ENCODE results near the gene AQP1. TPM values are rescaled to one million over a fixed set of nuclear protein-coding genes. Genes with fewer than 3 reads are reported as not detected.

AQP1 gene
- total RNA-seq, 3 donors from 2014 or later (not counting 1 experiment from before 2014, with no cell fraction given): 0.50 to 1.4 TPM; not detected in 1

GRCh38 chr7:30933124-30933974, 21.7 kb downstream of the AQP1 start:
- no peak overlapping the region for H3K27ac ChIP-seq (ENCODE audit: low read length)
- DNase-seq: no peak
- no peak overlapping the region for H3K27ac Mint-ChIP-seq
- H3K4me3 Mint-ChIP-seq: no peak overlapping the region
- intact Hi-C loops (cut with micrococcal nuclease): no loop called here
- no peaks in the 10 kb centered on the region for H3K4me1 Mint-ChIP-seq
- H3K9me3 ChIP-seq (ENCODE audit: control insufficient read depth, insufficient read depth, low read length): no peaks in the 10 kb centered on the region
- H3K4me3 ChIP-seq (ENCODE audit: low read length): no peak overlapping the region
- no peaks in the 10 kb centered on the region for H3K36me3 ChIP-seq (ENCODE audit: control insufficient read depth, insufficient read depth, low read length)
- 85% methylated on average over 26 of the region's 26 CpGs for WGBS (ENCODE audit: insufficient coverage)
- no peaks in the 10 kb centered on the region for H3K27me3 ChIP-seq (ENCODE audit: control insufficient read depth, insufficient read depth, low read length)
- peaks cover 3 to 12% of the 10 kb centered on the region in 2 donors for H3K27me3 Mint-ChIP-seq (ENCODE audit: low read depth in 2 of 2)
- no peaks in the 10 kb centered on the region for H3K36me3 Mint-ChIP-seq
- H3K9me3 Mint-ChIP-seq: no peaks in the 10 kb centered on the region
- no peak for ATAC-seq
- TF ChIP-seq CTCF (IDR thresholded peaks at IDR 0.05): no peak
- H3K4me1 ChIP-seq (ENCODE audit: control insufficient read depth, insufficient read depth, low read length): no peaks in the 10 kb centered on the region

GRCh38 chr7:30934225-30934624, 22.6 kb downstream of the AQP1 start:
- Mint-ChIP-seq H3K36me3 (no peaks in the 10 kb centered on the region), H3K9me3 (no peaks in the 10 kb centered on the region), H3K4me1 (no peaks in the 10 kb centered on the region), H3K27me3 (ENCODE audit: low read depth in 2 of 2) (peaks cover 3 to 14% of the 10 kb centered on the region in 2 donors), H3K4me3 (no peak overlapping the region), H3K27ac (no peak overlapping the region)
- TF ChIP-seq CTCF (IDR thresholded peaks at IDR 0.05): no peak
- Histone ChIP-seq H3K4me1 (ENCODE audit: control insufficient read depth, insufficient read depth, low read length) (peaks cover 5% of the 10 kb centered on the region), H3K4me3 (ENCODE audit: low read length) (no peak overlapping the region), H3K27me3 (ENCODE audit: control insufficient read depth, insufficient read depth, low read length) (peaks cover 2% of the 10 kb centered on the region), H3K27ac (ENCODE audit: low read length) (no peak overlapping the region), H3K9me3 (ENCODE audit: control insufficient read depth, insufficient read depth, low read length) (no peaks in the 10 kb centered on the region), H3K36me3 (ENCODE audit: control insufficient read depth, insufficient read depth, low read length) (no peaks in the 10 kb centered on the region)
- ATAC-seq: no peak
- no peak for DNase-seq
- intact Hi-C loops (cut with micrococcal nuclease): no loop called here
- 90% methylated on average over 5 of the region's 5 CpGs for WGBS (ENCODE audit: insufficient coverage)

DNA sequence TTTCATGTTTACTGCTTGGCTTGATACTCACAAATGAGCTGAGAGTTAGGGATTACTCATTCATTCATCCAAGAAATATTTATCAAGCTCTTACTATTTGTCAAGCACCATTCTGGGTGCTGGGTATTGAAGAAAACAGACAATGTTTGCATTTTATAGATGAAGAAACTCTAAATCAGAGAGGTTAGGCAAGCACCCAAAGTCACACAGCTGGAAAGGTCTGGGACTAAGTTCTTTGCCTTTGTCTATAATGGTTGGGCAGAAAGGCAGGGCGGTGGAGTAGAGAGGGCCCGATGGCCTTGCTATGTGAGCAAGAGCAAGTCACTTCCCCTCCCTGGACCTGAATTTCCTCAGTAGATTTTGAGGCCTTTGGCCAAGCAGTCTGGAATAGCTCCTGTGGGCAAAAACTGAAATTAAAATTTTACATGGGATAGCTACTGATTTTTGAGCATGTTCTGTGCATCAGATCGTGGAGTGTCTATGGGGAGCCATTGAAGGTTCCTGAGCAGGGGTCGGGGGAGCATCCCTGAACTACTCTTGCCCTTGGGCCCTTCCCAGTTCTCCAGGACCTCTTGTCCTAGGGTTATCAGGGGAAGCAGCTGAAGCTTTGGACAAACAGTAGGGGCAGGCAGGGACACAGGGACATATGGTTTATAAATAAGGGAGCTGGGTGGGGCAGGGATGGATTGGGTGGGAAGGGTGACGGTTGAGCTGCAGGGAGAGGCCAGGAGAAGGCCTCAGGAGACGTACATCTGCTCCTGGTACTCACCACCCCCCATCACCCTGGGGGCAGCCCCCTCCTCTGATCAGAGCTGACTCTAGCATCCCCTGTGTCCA, 23.3 kb downstream of the AQP1 start:
- ATAC-seq: no peak
- Histone ChIP-seq H3K4me1 (ENCODE audit: control insufficient read depth, insufficient read depth, low read length) (peaks cover 5% of the 10 kb centered on the region), H3K27me3 (ENCODE audit: control insufficient read depth, insufficient read depth, low read length) (peaks cover 2% of the 10 kb centered on the region), H3K27ac (ENCODE audit: low read length) (no peak overlapping the region), H3K4me3 (ENCODE audit: low read length) (no peak overlapping the region), H3K9me3 (ENCODE audit: control insufficient read depth, insufficient read depth, low read length) (no peaks in the 10 kb centered on the region), H3K36me3 (ENCODE audit: control insufficient read depth, insufficient read depth, low read length) (no peaks in the 10 kb centered on the region)
- Mint-ChIP-seq H3K4me1 (no peaks in the 10 kb centered on the region), H3K27ac (no peak overlapping the region), H3K4me3 (no peak overlapping the region), H3K27me3 (ENCODE audit: low read depth in 2 of 2) (peaks cover 8 to 21% of the 10 kb centered on the region in 2 donors), H3K9me3 (no peaks in the 10 kb centered on the region), H3K36me3 (no peaks in the 10 kb centered on the region)
- WGBS (ENCODE audit: insufficient coverage): 89% methylated on average over 6 of the region's 6 CpGs
- DNase-seq: no peak
- TF ChIP-seq CTCF (IDR thresholded peaks at IDR 0.05): no peak
- intact Hi-C loops (cut with micrococcal nuclease): no loop called here
